PC-9 (cell line): ENCODE results near the gene ZNF471. TPM values are rescaled to one million over a fixed set of nuclear protein-coding genes. Genes with fewer than 3 reads are reported as not detected.

ENCODE experiments used
- BruUV-seq: library from RNA; stranded (reverse); fragments of 400-500 nt; replicated peaks from 2 replicates; lab custom pipeline; 2021; lab: Mats Ljungman, UMichigan
- CTCF ChIA-PET: fragments of 300-600 bp; sonication (Branson Sonifier 250); formaldehyde crosslinking; loops from one replicate; lab custom pipeline; 2022; ENCODE audit warnings: antibody characterized with exemption; lab: Charles Lee
- POLR2A ChIA-PET: fragments of 300-600 bp; sonication (Branson Sonifier 250); formaldehyde crosslinking; loops from one replicate; lab custom pipeline; 2022; ENCODE audit warnings: antibody characterized with exemption; ENCODE audit not compliant: unreplicated experiment; lab: Charles Lee
- DNase-seq, 2 experiments: peaks; one replicate each; pipeline versions ENCODE4 v3.0.0 to v3.0.0-alpha.2; 2015 to 2022; ENCODE audit warnings: mixed read lengths in 1 of 2
- H2AFZ ChIP-seq: fragments of 200-600 bp; sonication (generic); 2 replicates; pipeline ENCODE4 v1.8.1; 2017; ENCODE audit warnings: antibody characterized with exemption
- H3F3A ChIP-seq: fragments of 200-600 bp; sonication (generic); 2 replicates; pipeline ENCODE4 v1.8.1; 2017; ENCODE audit warnings: antibody characterized with exemption, mild to moderate bottlenecking, low read depth; ENCODE audit not compliant: insufficient read depth
- H3K27ac ChIP-seq: fragments of 200-600 bp; sonication (generic); 2 replicates; pipeline ENCODE4 v1.6.1; 2016; ENCODE audit warnings: mixed run types
- H3K27me3 ChIP-seq: fragments of 200-600 bp; sonication (generic); 2 replicates; pipeline ENCODE4 v1.6.1; 2016; ENCODE audit warnings: low read depth, mixed run types; ENCODE audit not compliant: insufficient read depth
- H3K36me3 ChIP-seq: fragments of 200-600 bp; sonication (generic); 2 replicates; pipeline ENCODE4 v1.6.1; 2016; ENCODE audit warnings: low read depth, mixed run types
- H3K4me1 ChIP-seq: fragments of 200-600 bp; sonication (generic); replicated peaks from 2 replicates; pipeline ENCODE4 v1.6.1; 2016; ENCODE audit warnings: mixed run types; ENCODE audit not compliant: insufficient read depth
- H3K4me2 ChIP-seq: fragments of 200-600 bp; sonication (generic); 2 replicates; pipeline ENCODE4 v1.6.1; 2017; ENCODE audit warnings: mixed run types
- H3K4me3 ChIP-seq: fragments of 200-600 bp; sonication (generic); 2 replicates; pipeline ENCODE4 v1.6.1; 2016; ENCODE audit warnings: mixed run types
- H3K79me2 ChIP-seq: fragments of 200-600 bp; sonication (generic); 2 replicates; pipeline ENCODE4 v1.6.1; 2017; ENCODE audit warnings: low read depth, mixed run types
- H3K9me2 ChIP-seq: fragments of 200-600 bp; sonication (generic); 2 replicates; pipeline ENCODE4 v1.8.1; 2017; ENCODE audit warnings: mild to moderate bottlenecking; ENCODE audit not compliant: insufficient read depth
- H3K9me3 ChIP-seq: fragments of 200-600 bp; sonication (generic); 2 replicates; pipeline ENCODE4 v1.8.1; 2016; ENCODE audit warnings: low read depth; ENCODE audit not compliant: insufficient read depth
- H4K20me1 ChIP-seq: fragments of 200-600 bp; sonication (generic); 2 replicates; pipeline ENCODE4 v1.8.1; 2017; ENCODE audit not compliant: insufficient read depth
- CTCF ChIP-seq: fragments of 200-600 bp; sonication (generic); conservative IDR thresholded peaks from 2 replicates; pipeline ENCODE4 v1.6.1; 2017; ENCODE audit warnings: mixed run types, antibody characterized with exemption, mild to moderate bottlenecking, moderate library complexity
- EZH2 ChIP-seq: fragments of 200-600 bp; sonication (generic); IDR thresholded peaks from 2 replicates; pipeline ENCODE4 v1.8.0; 2017; ENCODE audit warnings: antibody characterized with exemption, low read depth
- intact Hi-C: fragments of 100-400 bp; cut with micrococcal nuclease; formaldehyde crosslinking; loops from one replicate; pipeline ENCODE4 v1.10.0; 2022; ENCODE audit not compliant: unreplicated experiment
- total RNA-seq: library from RNA; stranded (reverse); gene quantifications from 2 replicates; pipeline ENCODE4 v1.2.3, GENCODE V29; 2021

The ZNF471 gene
- total RNA-seq, 1 experiment from 2014 or later = 0.57 TPM

GRCh38 chr19:56572589-56572988 lies 64.9 kb downstream of the ZNF471 start:
- Histone ChIP-seq H3F3A (peaks cover 14% of the 10 kb centered on the region; the same call in 1 of the 2 replicates), H4K20me1 (no peaks in the 10 kb centered on the region), H3K27me3 (no peaks in the 10 kb centered on the region), H2AFZ (no peak overlapping the region), H3K9me3 (peaks cover 86% of the 10 kb centered on the region), H3K4me2 (no peak overlapping the region), H3K4me3 (no peak overlapping the region), H3K9me2 (no peaks in the 10 kb centered on the region), H3K4me1 (no peaks in the 10 kb centered on the region), H3K79me2 (no peaks in the 10 kb centered on the region), H3K36me3 (peaks cover 45% of the 10 kb centered on the region), H3K27ac (no peak overlapping the region)
- POLR2A ChIA-PET = no interaction called here
- DNase-seq = no peak
- no TSS peak for BruUV-seq
- TF ChIP-seq EZH2 = no peak
- no peak for TF ChIP-seq CTCF
- CTCF ChIA-PET = no interaction called here
- intact Hi-C loops = no loop called here

GRCh38 chr19:56573914-56574313 lies 66.3 kb downstream of the ZNF471 start:
- ChIA-PET POLR2A (no interaction called here), CTCF (no interaction called here)
- Histone ChIP-seq H3K36me3 (peaks cover 38% of the 10 kb centered on the region), H3F3A (peaks cover 18% of the 10 kb centered on the region; the same call in 1 of the 2 replicates), H3K9me3 (peaks cover 88% of the 10 kb centered on the region), H3K4me1 (no peaks in the 10 kb centered on the region), H3K27me3 (no peaks in the 10 kb centered on the region), H3K79me2 (no peaks in the 10 kb centered on the region), H3K9me2 (no peaks in the 10 kb centered on the region), H4K20me1 (no peaks in the 10 kb centered on the region), H3K27ac (no peak overlapping the region), H2AFZ (no peak overlapping the region), H3K4me3 (no peak overlapping the region), H3K4me2 (no peak overlapping the region)
- TF ChIP-seq EZH2 (no peak), CTCF (no peak)
- intact Hi-C loops = no loop called here
- no peak for DNase-seq
- no TSS peak for BruUV-seq

- H3K79me2 ChIP-seq = no peaks in the 10 kb centered on the region
- H3F3A ChIP-seq = peaks cover 14% of the 10 kb centered on the region; the same call in 1 of the 2 replicates
- H3K4me3 ChIP-seq = no peak overlapping the region
- H3K4me1 ChIP-seq = no peaks in the 10 kb centered on the region
- H3K27ac ChIP-seq = no peak overlapping the region
- H3K9me3 ChIP-seq = peaks cover 85% of the 10 kb centered on the region
- no peak for DNase-seq
- BruUV-seq = no TSS peak
- peaks cover 22% of the 10 kb centered on the region for H3K36me3 ChIP-seq
- TF ChIP-seq EZH2 (no peak), CTCF (no peak)
- POLR2A ChIA-PET = no interaction called here
- H2AFZ ChIP-seq = no peak overlapping the region
- H3K4me2 ChIP-seq = no peak overlapping the region
- CTCF ChIA-PET = no interaction called here
- H3K9me2 ChIP-seq = no peaks in the 10 kb centered on the region
- no peaks in the 10 kb centered on the region for H3K27me3 ChIP-seq
- no peaks in the 10 kb centered on the region for H4K20me1 ChIP-seq
- intact Hi-C loops = no loop called here
These were observed 70.3 kb downstream of the ZNF471 start for GRCh38 chr19:56577719-56578602.

Other genes with a start within 250 kb of the ZNF471 start
- gene EDDM13, start 235.1 kb upstream of the ZNF471 start, total RNA-seq = not detected in 2 replicates
- gene ZSCAN5A, start 193.0 kb upstream of the ZNF471 start, total RNA-seq = 20.5 and 23.6 TPM in 2 replicates
- gene ZNF582, start 114.3 kb upstream of the ZNF471 start, total RNA-seq = 1.8 and 3.4 TPM in 2 replicates
- 2.5 and 3.1 TPM in 2 replicates for gene ZNF583, start 103.5 kb upstream of the ZNF471 start, total RNA-seq
- not detected in 2 replicates for gene ZNF667, start 30.5 kb upstream of the ZNF471 start, total RNA-seq
- gene ZFP28, start 31.1 kb downstream of the ZNF471 start, total RNA-seq = 2.8 and 3.2 TPM in 2 replicates
- gene ZNF470, start 59.6 kb downstream of the ZNF471 start, total RNA-seq = 1.2 and 1.7 TPM in 2 replicates
- 7.1 and 7.2 TPM in 2 replicates for gene ZNF71, start 87.4 kb downstream of the ZNF471 start, total RNA-seq
- 0.33 TPM in 1 of 2 replicates, not detected in the other for gene SMIM17, start 135.3 kb downstream of the ZNF471 start, total RNA-seq
- gene ZNF835, start 163.9 kb downstream of the ZNF471 start, total RNA-seq = not detected in 2 replicates